Type B pancreatic cell (in vitro differentiated cells): ENCODE results near the gene CHST15. TPM values are rescaled to one million over a fixed set of nuclear protein-coding genes. Genes with fewer than 3 reads are reported as not detected.
A peak's percentile ranks its signal among the peaks of the same experiment; 100 is the strongest.

Source experiments
- DNase-seq: peaks from one replicate; pipeline ENCODE4 v3.0.0; 2021; ENCODE audit warnings: mixed read lengths; ENCODE audit not compliant: unreplicated experiment; ENCODE audit errors: extremely low spot score
- H3K27ac Mint-ChIP-seq: 2 replicates; pipeline ENCODE4 v1.8.0; 2021; ENCODE audit warnings: mild to moderate bottlenecking, mixed read lengths
- H3K27me3 Mint-ChIP-seq: 2 replicates; pipeline ENCODE4 v1.8.0; 2021; ENCODE audit warnings: mixed read lengths
- H3K36me3 Mint-ChIP-seq: 2 replicates; pipeline ENCODE4 v1.8.0; 2021; ENCODE audit warnings: mixed read lengths
- H3K4me1 Mint-ChIP-seq: one replicate; pipeline ENCODE4 v1.8.0; 2021; ENCODE audit warnings: mixed read lengths; ENCODE audit not compliant: unreplicated experiment
- H3K4me3 Mint-ChIP-seq: 2 replicates; pipeline ENCODE4 v1.8.0; 2021; ENCODE audit warnings: mild to moderate bottlenecking, mixed read lengths
- H3K9me3 Mint-ChIP-seq: 2 replicates; pipeline ENCODE4 v1.8.0; 2021; ENCODE audit warnings: mixed read lengths
- CTCF ChIP-seq: fragments of 200-600 bp; sonication (generic); conservative IDR thresholded peaks from 2 replicates; pipeline ENCODE4 v1.5.0; 2021; ENCODE audit warnings: antibody characterized with exemption, mild to moderate bottlenecking
- total RNA-seq: library from RNA; stranded (reverse); gene quantifications from 2 replicates; pipeline ENCODE4 v1.2.1, GENCODE V29; 2021; ENCODE audit warnings: low replicate concordance

CHST15 gene
- total RNA-seq, 1 donor from 2014 or later: 22.9 TPM

- DNase-seq: no peak
- Mint-ChIP-seq H3K36me3 (peaks cover 22% of the 10 kb centered on the region), H3K27ac (no peak overlapping the region), H3K4me1 (no peaks in the 10 kb centered on the region), H3K9me3 (peaks cover 9% of the 10 kb centered on the region), H3K4me3 (no peak overlapping the region), H3K27me3 (no peaks in the 10 kb centered on the region)
- no peak for TF ChIP-seq CTCF
Observed at GRCh38 chr10:124014416-124015154, 78.8 kb downstream of the CHST15 start.

GRCh38 chr10:124013916-124014315, 79.5 kb downstream of the CHST15 start:
- Mint-ChIP-seq H3K36me3 (peaks cover 29% of the 10 kb centered on the region), H3K27me3 (no peaks in the 10 kb centered on the region), H3K27ac (no peak overlapping the region), H3K9me3 (peaks cover 9% of the 10 kb centered on the region), H3K4me3 (no peak overlapping the region), H3K4me1 (peaks cover 4% of the 10 kb centered on the region)
- TF ChIP-seq CTCF: no peak
- DNase-seq: no peak

DNA sequence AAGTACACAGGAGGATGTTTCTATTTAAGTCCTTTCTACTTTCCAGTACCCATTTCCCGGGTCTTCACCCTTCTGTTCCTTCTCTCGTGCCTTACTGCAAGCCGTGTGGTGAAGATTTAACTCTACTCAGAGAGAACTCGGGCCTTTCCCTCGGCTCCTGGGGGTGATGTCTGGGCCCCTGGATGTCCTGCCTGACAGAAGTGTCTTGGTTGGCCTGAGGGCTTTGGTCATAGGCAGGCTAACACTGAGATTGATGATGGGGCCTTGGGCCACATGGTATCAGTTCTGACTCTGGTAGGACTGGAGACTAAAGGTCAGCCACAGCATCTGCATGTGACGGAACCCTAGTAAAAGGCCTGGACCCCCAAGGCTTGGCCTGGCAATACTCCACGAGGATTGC, 80.4 kb downstream of the CHST15 start:
- H3K27me3 Mint-ChIP-seq: no peaks in the 10 kb centered on the region
- peaks cover 30% of the 10 kb centered on the region for H3K36me3 Mint-ChIP-seq
- no peak overlapping the region for H3K27ac Mint-ChIP-seq
- no peak for DNase-seq
- no peak overlapping the region for H3K4me3 Mint-ChIP-seq
- H3K4me1 Mint-ChIP-seq: peaks cover 4% of the 10 kb centered on the region
- no peak for TF ChIP-seq CTCF
- H3K9me3 Mint-ChIP-seq: peaks cover 9% of the 10 kb centered on the region

GRCh38 chr10:124012583-124012982, 80.8 kb downstream of the CHST15 start:
- H3K27ac Mint-ChIP-seq: no peak overlapping the region
- peaks cover 30% of the 10 kb centered on the region for H3K36me3 Mint-ChIP-seq
- TF ChIP-seq CTCF: no peak

DNA sequence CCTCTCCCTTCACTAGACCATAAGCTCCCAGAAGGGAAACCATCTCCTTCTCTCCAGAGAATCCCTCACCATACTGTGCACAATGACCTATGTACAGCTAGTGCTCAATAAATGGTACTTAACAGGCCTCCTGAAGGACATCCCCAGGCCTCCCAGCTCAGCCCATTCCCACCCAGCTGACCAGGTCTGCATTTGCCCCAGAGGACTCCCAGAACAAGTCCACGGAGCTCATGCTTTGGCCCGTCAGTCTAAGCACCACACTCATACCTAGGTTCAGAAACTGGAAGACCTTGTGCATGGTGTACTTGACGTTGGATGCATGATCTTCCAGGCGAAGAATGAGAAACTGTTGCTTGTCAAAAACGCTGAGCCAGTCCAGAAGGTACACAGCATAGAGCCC, 81.3 kb downstream of the CHST15 start:
- H3K9me3 Mint-ChIP-seq: peaks cover 9% of the 10 kb centered on the region
- peaks cover 4% of the 10 kb centered on the region for H3K4me1 Mint-ChIP-seq
- DNase-seq: no peak
- H3K27ac Mint-ChIP-seq: peak overlapping the region; percentile 35
- TF ChIP-seq CTCF: no peak
- peaks cover 30% of the 10 kb centered on the region for H3K36me3 Mint-ChIP-seq
- no peaks in the 10 kb centered on the region for H3K27me3 Mint-ChIP-seq
- H3K4me3 Mint-ChIP-seq: no peak overlapping the region

More at GRCh38 chr10:124012583-124012982, 80.8 kb downstream of the CHST15 start:
- Mint-ChIP-seq H3K4me3 (no peak overlapping the region), H3K27me3 (no peaks in the 10 kb centered on the region), H3K4me1 (peaks cover 4% of the 10 kb centered on the region), H3K9me3 (peaks cover 9% of the 10 kb centered on the region)
- DNase-seq: no peak
